Erythroblast (primary cell): Measurements from ENCODE around the gene CAMK2G.

Experiments used
- GATA1 ChIP-seq: IDR thresholded peaks from 2 replicates; pipeline ENCODE4 v1.6.1; 2011; ENCODE audit warnings: low read depth, mild to moderate bottlenecking, control low read depth, low read length, moderate library complexity
- POLR2A ChIP-seq: IDR thresholded peaks from 2 replicates; pipeline ENCODE4 v1.6.1; 2011; ENCODE audit warnings: mild to moderate bottlenecking, low read length

DNA sequence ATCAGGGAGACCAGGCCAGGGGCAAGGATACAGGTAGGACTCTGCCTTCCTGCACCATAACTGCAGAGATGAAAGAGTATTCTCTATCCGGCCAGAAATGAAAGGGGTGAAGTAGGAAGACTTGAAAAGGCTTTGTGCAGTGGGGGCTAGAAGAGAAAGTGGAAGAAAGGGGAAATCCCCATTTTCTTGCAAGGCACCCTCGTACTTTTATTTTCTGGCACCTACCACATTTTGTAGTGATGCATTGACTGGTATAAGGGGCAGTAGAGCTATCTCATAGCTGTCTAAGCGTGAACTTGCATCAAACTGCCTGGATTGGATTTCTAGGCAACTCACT is 752 bp upstream of the CAMK2G start:
- TF ChIP-seq POLR2A (no peak), GATA1 (no peak)
